ENCODE results near the gene CUL1.

- no peak for TF ChIP-seq EZH2 (IDR thresholded peaks at IDR 0.05; ENCODE audit: borderline replicate concordance, low read depth, low read length, severe bottlenecking)
- no peak for TF ChIP-seq CTCF (IDR thresholded peaks at IDR 0.05; ENCODE audit: borderline replicate concordance, extremely low read depth, low read length, poor library complexity, severe bottlenecking)
Observed at GRCh38 chr7:148699782-148700629, 1.3 kb downstream of the CUL1 start.

Data from DND-41 (cell line).